ENCODE measurements around the gene FGF8.
"Not testable (repeated sequence)": the region's sequence is repeated elsewhere in the genome, so short reads cannot be mapped to it uniquely, and the experiment has no call there.

The FGF8 gene

GRCh38 chr10:101789686-101790085 is 13.8 kb upstream of the FGF8 start:
- H3K36me3 Mint-ChIP-seq, result peaks cover 5% of the 10 kb centered on the region

GRCh38 chr10:101789231-101789630 is 13.3 kb upstream of the FGF8 start:
- not testable (repeated sequence) for H3K27me3 Mint-ChIP-seq; H3K4me3 Mint-ChIP-seq; H3K27ac Mint-ChIP-seq; H3K36me3 Mint-ChIP-seq; H3K9me3 Mint-ChIP-seq (ENCODE audit: low read depth)
- H3K4me1 Mint-ChIP-seq (ENCODE audit: low read depth), result peaks cover 22% of the 10 kb centered on the region

More at GRCh38 chr10:101789686-101790085, 13.8 kb upstream of the FGF8 start:
- Mint-ChIP-seq H3K4me3 (no peak overlapping the region), H3K27ac (no peak overlapping the region), H3K4me1 (ENCODE audit: low read depth) (peaks cover 18% of the 10 kb centered on the region), H3K9me3 (ENCODE audit: low read depth) (no peaks in the 10 kb centered on the region), H3K27me3 (no peaks in the 10 kb centered on the region)

GRCh38 chr10:101785801-101786200 is 9.9 kb upstream of the FGF8 start:
- Mint-ChIP-seq H3K9me3 (ENCODE audit: low read depth) (no peaks in the 10 kb centered on the region), H3K27ac (peak overlapping the region; percentile 61), H3K27me3 (no peaks in the 10 kb centered on the region), H3K36me3 (peaks cover 11% of the 10 kb centered on the region), H3K4me3 (no peak overlapping the region), H3K4me1 (ENCODE audit: low read depth) (peaks cover 41% of the 10 kb centered on the region)

GRCh38 chr10:101784558-101784957 is 8.6 kb upstream of the FGF8 start:
- Mint-ChIP-seq H3K4me3 (peak overlapping the region; percentile 100), H3K4me1 (ENCODE audit: low read depth) (peaks cover 46% of the 10 kb centered on the region), H3K27ac (peak overlapping the region; percentile 99), H3K9me3 (ENCODE audit: low read depth) (no peaks in the 10 kb centered on the region), H3K36me3 (peaks cover 11% of the 10 kb centered on the region), H3K27me3 (no peaks in the 10 kb centered on the region)

- Mint-ChIP-seq H3K4me1 (ENCODE audit: low read depth) (peaks cover 52% of the 10 kb centered on the region), H3K27me3 (peaks cover 5% of the 10 kb centered on the region), H3K27ac (peak overlapping the region; percentile 99), H3K36me3 (peaks cover 14% of the 10 kb centered on the region), H3K4me3 (peak overlapping the region; percentile 100), H3K9me3 (ENCODE audit: low read depth) (no peaks in the 10 kb centered on the region)
Observed at GRCh38 chr10:101783736-101784118, 7.8 kb upstream of the FGF8 start.

GRCh38 chr10:101782811-101783735 is 7.2 kb upstream of the FGF8 start, which contains the start of gene NPM3:
NPM3 (minus strand) TSS chr10:101783446; CDS start chr10:101783390, 56 bp downstream.
- Mint-ChIP-seq H3K27me3 (peaks cover 7% of the 10 kb centered on the region), H3K9me3 (ENCODE audit: low read depth) (no peaks in the 10 kb centered on the region), H3K36me3 (peaks cover 14% of the 10 kb centered on the region), H3K27ac (peak within 1 kb of the TSS; percentile 99), H3K4me3 (peak within 1 kb of the TSS; percentile 100), H3K4me1 (ENCODE audit: low read depth) (peaks cover 53% of the 10 kb centered on the region)

GRCh38 chr10:101781984-101782810 is 6.3 kb upstream of the FGF8 start:
- peaks cover 20% of the 10 kb centered on the region for H3K36me3 Mint-ChIP-seq
- H3K4me1 Mint-ChIP-seq (ENCODE audit: low read depth), result peaks cover 54% of the 10 kb centered on the region
- H3K27ac Mint-ChIP-seq, result peak overlapping the region; percentile 99
- H3K9me3 Mint-ChIP-seq (ENCODE audit: low read depth), result no peaks in the 10 kb centered on the region
- peaks cover 16% of the 10 kb centered on the region for H3K27me3 Mint-ChIP-seq
- peak overlapping the region; percentile 100 for H3K4me3 Mint-ChIP-seq

- peaks cover 16% of the 10 kb centered on the region for H3K27me3 Mint-ChIP-seq
- peak overlapping the region; percentile 84 for H3K27ac Mint-ChIP-seq
- peaks cover 18% of the 10 kb centered on the region for H3K36me3 Mint-ChIP-seq
- H3K4me3 Mint-ChIP-seq, result peak overlapping the region; percentile 100
- peaks cover 56% of the 10 kb centered on the region for H3K4me1 Mint-ChIP-seq (ENCODE audit: low read depth)
- no peaks in the 10 kb centered on the region for H3K9me3 Mint-ChIP-seq (ENCODE audit: low read depth)
Observed at GRCh38 chr10:101781655-101781983, 5.7 kb upstream of the FGF8 start.

- no peaks in the 10 kb centered on the region for H3K9me3 Mint-ChIP-seq (ENCODE audit: low read depth)
- peaks cover 55% of the 10 kb centered on the region for H3K4me1 Mint-ChIP-seq (ENCODE audit: low read depth)
- peak overlapping the region; percentile 100 for H3K4me3 Mint-ChIP-seq
- H3K36me3 Mint-ChIP-seq, result peaks cover 18% of the 10 kb centered on the region
- no peak overlapping the region for H3K27ac Mint-ChIP-seq
- peaks cover 16% of the 10 kb centered on the region for H3K27me3 Mint-ChIP-seq
Observed at GRCh38 chr10:101780818-101781654, 5.1 kb upstream of the FGF8 start.

- Mint-ChIP-seq H3K4me3 (peak overlapping the region; percentile 81), H3K9me3 (ENCODE audit: low read depth) (no peaks in the 10 kb centered on the region), H3K36me3 (peaks cover 16% of the 10 kb centered on the region), H3K4me1 (ENCODE audit: low read depth) (peaks cover 50% of the 10 kb centered on the region), H3K27ac (no peak overlapping the region), H3K27me3 (peaks cover 16% of the 10 kb centered on the region)
Observed at GRCh38 chr10:101780187-101780817, 4.4 kb upstream of the FGF8 start.

GRCh38 chr10:101779544-101780186 is 3.8 kb upstream of the FGF8 start:
- H3K27ac Mint-ChIP-seq, result no peak overlapping the region
- peaks cover 16% of the 10 kb centered on the region for H3K27me3 Mint-ChIP-seq
- peaks cover 16% of the 10 kb centered on the region for H3K36me3 Mint-ChIP-seq
- peaks cover 45% of the 10 kb centered on the region for H3K4me1 Mint-ChIP-seq (ENCODE audit: low read depth)
- no peaks in the 10 kb centered on the region for H3K9me3 Mint-ChIP-seq (ENCODE audit: low read depth)
- peak overlapping the region; percentile 81 for H3K4me3 Mint-ChIP-seq

- peaks cover 16% of the 10 kb centered on the region for H3K36me3 Mint-ChIP-seq
- H3K4me1 Mint-ChIP-seq (ENCODE audit: low read depth), result peaks cover 45% of the 10 kb centered on the region
- H3K9me3 Mint-ChIP-seq (ENCODE audit: low read depth), result no peaks in the 10 kb centered on the region
- no peak overlapping the region for H3K27ac Mint-ChIP-seq
- peaks cover 21% of the 10 kb centered on the region for H3K27me3 Mint-ChIP-seq
- peak overlapping the region; percentile 81 for H3K4me3 Mint-ChIP-seq
Observed at GRCh38 chr10:101778781-101779543, 3.0 kb upstream of the FGF8 start.

- peaks cover 26% of the 10 kb centered on the region for H3K27me3 Mint-ChIP-seq
- peak overlapping the region; percentile 81 for H3K4me3 Mint-ChIP-seq
- peaks cover 16% of the 10 kb centered on the region for H3K36me3 Mint-ChIP-seq
- peaks cover 43% of the 10 kb centered on the region for H3K4me1 Mint-ChIP-seq (ENCODE audit: low read depth)
- no peak overlapping the region for H3K27ac Mint-ChIP-seq
- H3K9me3 Mint-ChIP-seq (ENCODE audit: low read depth), result no peaks in the 10 kb centered on the region
Observed at GRCh38 chr10:101778151-101778780, 2.4 kb upstream of the FGF8 start.

All from activated naive CD8-positive, alpha-beta T cell (primary cell).